ENCODE results near the gene PPP2R2C.

DNA sequence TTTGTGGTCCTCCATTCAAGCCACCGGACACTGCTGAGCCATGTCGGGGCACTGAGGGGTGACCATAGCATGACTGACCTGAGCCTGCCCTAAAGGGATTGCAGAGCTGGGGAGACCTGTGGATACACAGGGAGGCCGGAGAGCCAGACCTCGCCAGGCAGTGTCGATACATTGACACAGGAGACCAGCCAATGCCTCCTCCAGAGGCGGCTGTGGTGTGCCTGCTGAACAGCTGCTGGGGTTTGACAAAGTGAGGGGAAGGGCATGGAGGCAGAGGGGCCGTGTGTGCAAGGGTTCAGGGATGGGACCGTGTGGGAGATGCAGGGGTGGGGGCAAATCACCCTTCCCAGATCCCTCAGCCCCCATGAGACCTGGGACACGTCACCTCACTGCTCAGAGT, 48.0 kb downstream of the PPP2R2C start:
- TF ChIP-seq EZH2 (IDR thresholded peaks at IDR 0.05; ENCODE audit: insufficient read depth, poor library complexity, severe bottlenecking) (no peak), EZH2phosphoT487 (IDR thresholded peaks at IDR 0.05; ENCODE audit: insufficient read depth, low read depth) (no peak)
